Upper lobe of left lung (tissue), 4 donors: Measurements from ENCODE around the gene SEMA3G.

Source experiments
- CTCF ChIP-seq, 6 experiments: fragments of 450-650 bp in 4 of 6; fragments of 200-600 bp in 2 of 6; sonication (generic) in 2 of 6; IDR thresholded peaks; one replicate each; pipeline ENCODE4 v1.5.1; 2016 to 2019; ENCODE audit warnings: antibody characterized with exemption in 6 of 6
- EP300 ChIP-seq, 4 donors: sonication (generic); formaldehyde crosslinking; IDR thresholded peaks; one replicate each; pipeline ENCODE4 v1.5.1; 2017; ENCODE audit warnings: antibody characterized with exemption in 4 of 4, control low read depth in 2 of 4
- POLR2A ChIP-seq, 4 donors: fragments of 450-650 bp; IDR thresholded peaks; one replicate each; pipeline ENCODE4 v1.5.1; 2016 to 2017; ENCODE audit warnings: antibody characterized with exemption in 4 of 4, mild to moderate bottlenecking in 2 of 4
- POLR2AphosphoS5 ChIP-seq, 2 donors: sonication (generic); formaldehyde crosslinking; IDR thresholded peaks; one replicate each; pipeline ENCODE4 v1.5.1; 2017; ENCODE audit warnings: antibody characterized with exemption in 2 of 2

GRCh38 chr3:52438579-52439425 is 6.1 kb downstream of the SEMA3G start:
- TF ChIP-seq CTCF (IDR thresholded peaks at IDR 0.05), result no peak
- TF ChIP-seq POLR2A (IDR thresholded peaks at IDR 0.05), result no peak
- TF ChIP-seq EP300 (IDR thresholded peaks at IDR 0.05), result no peak
- no peak for TF ChIP-seq POLR2AphosphoS5 (IDR thresholded peaks at IDR 0.05)
